ENCODE data around the gene FMR1. TPM values are rescaled to one million over a fixed set of nuclear protein-coding genes. Genes with fewer than 3 reads are reported as not detected.

FMR1 gene
- total and polyA plus RNA-seq, 2 donors (not counting 3 experiments of a cell fraction or from before 2014, with no cell fraction given) = 8.8 to 36.4 TPM

GRCh38 chrX:147890756-147891155 is 21.0 kb upstream of the FMR1 start:
- intact Hi-C loops (cut with micrococcal nuclease) = no loop called here
- H3K9ac ChIP-seq (replicated peaks; ENCODE audit: extremely low read depth, insufficient read depth, low read length) = no peak overlapping the region
- H3K4me3 ChIP-seq (replicated peaks in 1 of 3; ENCODE audit: insufficient read depth in 1 of 3, low read depth in 1 of 3, low read length in 3 of 3) = no peak overlapping the region
- no peaks in the 10 kb centered on the region for H3K9me3 ChIP-seq (replicated peaks; ENCODE audit: control insufficient read depth, insufficient read depth, low read length)
- no peak overlapping the region for H2AFZ ChIP-seq (ENCODE audit: low read depth, low read length)
- BruUV-seq (replicated peaks) = no TSS peak
- POLR2A ChIA-PET = no interaction called here
- H3K4me2 ChIP-seq (ENCODE audit: insufficient read depth, low read length) = no peak overlapping the region
- no peak overlapping the region for H3K27ac ChIP-seq (ENCODE audit: insufficient read depth, low read depth, low read length)
- no peaks in the 10 kb centered on the region for H4K20me1 ChIP-seq (replicated peaks; ENCODE audit: control insufficient read depth, extremely low read depth, insufficient read depth, low read length)
- no peaks in the 10 kb centered on the region for H3K9me1 ChIP-seq (replicated peaks; ENCODE audit: control insufficient read depth, extremely low read depth, insufficient read depth, low read length)
- CTCF ChIA-PET = no interaction called here
- dilution Hi-C loops (cut with MboI; ENCODE audit: extremely low pct_ligation_motif_present, low sequenced_read_pairs) = no loop called here
- H3K36me3 ChIP-seq (ENCODE audit: control insufficient read depth in 2 of 2, extremely low read depth in 1 of 2, insufficient read depth in 2 of 2, low read length in 2 of 2) = no peaks in the 10 kb centered on the region
- H3K27me3 ChIP-seq (ENCODE audit: control insufficient read depth in 2 of 2, insufficient read depth in 2 of 2, low read length in 2 of 2) = no peaks in the 10 kb centered on the region
- DNase-seq (ENCODE audit: low read depth, low spot score) (no peak), FAIRE-seq (no peak)
- H3K79me2 ChIP-seq (ENCODE audit: control insufficient read depth, insufficient read depth, low read length) = no peaks in the 10 kb centered on the region
- TF ChIP-seq FOS (IDR thresholded peaks at IDR 0.05; ENCODE audit: borderline replicate concordance, insufficient read depth, low read length) (no peak), GATA2 (IDR thresholded peaks at IDR 0.05; ENCODE audit: insufficient read depth, insufficient read length, low read depth, low read length) (no peak), EZH2 (IDR thresholded peaks at IDR 0.05; ENCODE audit: borderline replicate concordance, low read depth, low read length, severe bottlenecking) (no peak), MYC (IDR thresholded peaks at IDR 0.05; ENCODE audit: low read depth, low read length) (no peak)
- TF ChIP-seq, protein P1, sequence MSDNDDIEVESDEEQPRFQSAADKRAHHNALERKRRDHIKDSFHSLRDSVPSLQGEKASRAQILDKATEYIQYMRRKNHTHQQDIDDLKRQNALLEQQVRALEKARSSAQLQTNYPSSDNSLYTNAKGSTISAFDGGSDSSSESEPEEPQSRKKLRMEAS (IDR thresholded peaks at IDR 0.05; ENCODE audit: insufficient read depth, insufficient read length) = no peak
- H3K4me1 ChIP-seq (ENCODE audit: control insufficient read depth, extremely low read depth, insufficient read depth, low read length) = no peaks in the 10 kb centered on the region

DNA sequence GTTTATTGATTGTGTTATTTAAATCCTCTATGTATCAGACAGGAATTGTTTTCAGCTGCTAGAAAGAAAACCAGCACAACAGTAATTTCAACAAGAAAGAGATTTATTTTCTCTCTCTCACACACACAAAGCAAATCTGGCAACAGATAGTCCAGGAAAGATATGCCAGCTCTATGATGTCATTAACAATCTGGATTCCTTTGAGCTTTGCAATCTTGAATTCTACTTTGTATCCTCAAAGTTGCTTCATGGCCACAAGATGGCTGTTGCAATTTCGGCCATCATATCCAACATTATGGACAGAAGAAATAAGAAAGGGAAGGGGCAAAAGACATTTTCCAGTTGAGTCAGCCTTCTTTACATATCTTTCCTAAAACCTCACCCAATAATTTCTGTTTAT is 19.8 kb upstream of the FMR1 start:
- Histone ChIP-seq H4K20me1 (replicated peaks; ENCODE audit: control insufficient read depth, extremely low read depth, insufficient read depth, low read length) (no peaks in the 10 kb centered on the region), H3K4me1 (ENCODE audit: control insufficient read depth, extremely low read depth, insufficient read depth, low read length) (no peaks in the 10 kb centered on the region), H3K4me3 (replicated peaks in 1 of 3; ENCODE audit: insufficient read depth in 1 of 3, low read depth in 1 of 3, low read length in 3 of 3) (no peak overlapping the region), H3K27me3 (ENCODE audit: control insufficient read depth in 2 of 2, insufficient read depth in 2 of 2, low read length in 2 of 2) (no peaks in the 10 kb centered on the region), H3K27ac (ENCODE audit: insufficient read depth, low read depth, low read length) (no peak overlapping the region), H3K9ac (replicated peaks; ENCODE audit: extremely low read depth, insufficient read depth, low read length) (no peak overlapping the region), H3K79me2 (ENCODE audit: control insufficient read depth, insufficient read depth, low read length) (no peaks in the 10 kb centered on the region), H3K4me2 (ENCODE audit: insufficient read depth, low read length) (no peak overlapping the region), H3K36me3 (ENCODE audit: control insufficient read depth in 2 of 2, extremely low read depth in 1 of 2, insufficient read depth in 2 of 2, low read length in 2 of 2) (no peaks in the 10 kb centered on the region), H3K9me3 (replicated peaks; ENCODE audit: control insufficient read depth, insufficient read depth, low read length) (no peaks in the 10 kb centered on the region), H2AFZ (ENCODE audit: low read depth, low read length) (no peak overlapping the region), H3K9me1 (replicated peaks; ENCODE audit: control insufficient read depth, extremely low read depth, insufficient read depth, low read length) (no peaks in the 10 kb centered on the region)
- no TSS peak for BruUV-seq (replicated peaks)
- dilution Hi-C loops (cut with MboI; ENCODE audit: extremely low pct_ligation_motif_present, low sequenced_read_pairs) (no loop called here), intact Hi-C loops (cut with micrococcal nuclease) (no loop called here)
- DNase-seq (ENCODE audit: low read depth, low spot score) (no peak), FAIRE-seq (peak; percentile 74)
- ChIA-PET POLR2A (no interaction called here), CTCF (no interaction called here)
- TF ChIP-seq GATA2 (IDR thresholded peaks at IDR 0.05; ENCODE audit: insufficient read depth, insufficient read length, low read depth, low read length) (no peak), MYC (IDR thresholded peaks at IDR 0.05; ENCODE audit: low read depth, low read length) (no peak), EZH2 (IDR thresholded peaks at IDR 0.05; ENCODE audit: borderline replicate concordance, low read depth, low read length, severe bottlenecking) (no peak), POLR2AphosphoS5 (IDR thresholded peaks at IDR 0.05; ENCODE audit: insufficient read depth, low read depth, low read length) (no peak), FOS (IDR thresholded peaks at IDR 0.05; ENCODE audit: borderline replicate concordance, insufficient read depth, low read length) (no peak), POLR2A (IDR thresholded peaks at IDR 0.05; ENCODE audit: low read depth, low read length) (no peak), JUN (IDR thresholded peaks at IDR 0.05; ENCODE audit: borderline replicate concordance, insufficient read depth, insufficient read length, low read depth) (no peak)
- TF ChIP-seq, protein P1 (IDR thresholded peaks at IDR 0.05; ENCODE audit: insufficient read depth, insufficient read length) = no peak
- TF ChIP-seq, protein P2, sequence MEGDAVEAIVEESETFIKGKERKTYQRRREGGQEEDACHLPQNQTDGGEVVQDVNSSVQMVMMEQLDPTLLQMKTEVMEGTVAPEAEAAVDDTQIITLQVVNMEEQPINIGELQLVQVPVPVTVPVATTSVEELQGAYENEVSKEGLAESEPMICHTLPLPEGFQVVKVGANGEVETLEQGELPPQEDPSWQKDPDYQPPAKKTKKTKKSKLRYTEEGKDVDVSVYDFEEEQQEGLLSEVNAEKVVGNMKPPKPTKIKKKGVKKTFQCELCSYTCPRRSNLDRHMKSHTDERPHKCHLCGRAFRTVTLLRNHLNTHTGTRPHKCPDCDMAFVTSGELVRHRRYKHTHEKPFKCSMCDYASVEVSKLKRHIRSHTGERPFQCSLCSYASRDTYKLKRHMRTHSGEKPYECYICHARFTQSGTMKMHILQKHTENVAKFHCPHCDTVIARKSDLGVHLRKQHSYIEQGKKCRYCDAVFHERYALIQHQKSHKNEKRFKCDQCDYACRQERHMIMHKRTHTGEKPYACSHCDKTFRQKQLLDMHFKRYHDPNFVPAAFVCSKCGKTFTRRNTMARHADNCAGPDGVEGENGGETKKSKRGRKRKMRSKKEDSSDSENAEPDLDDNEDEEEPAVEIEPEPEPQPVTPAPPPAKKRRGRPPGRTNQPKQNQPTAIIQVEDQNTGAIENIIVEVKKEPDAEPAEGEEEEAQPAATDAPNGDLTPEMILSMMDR (IDR thresholded peaks at IDR 0.05; ENCODE audit: extremely low read depth in 1 of 2, insufficient read depth in 1 of 2, low read depth in 1 of 2, low read length in 2 of 2) = no peak
